ENCODE measurements around the gene CADM2.
"Not testable (repeated sequence)": the region's sequence is repeated elsewhere in the genome, so short reads cannot be mapped to it uniquely, and the experiment has no call there.

The CADM2 gene

DNA sequence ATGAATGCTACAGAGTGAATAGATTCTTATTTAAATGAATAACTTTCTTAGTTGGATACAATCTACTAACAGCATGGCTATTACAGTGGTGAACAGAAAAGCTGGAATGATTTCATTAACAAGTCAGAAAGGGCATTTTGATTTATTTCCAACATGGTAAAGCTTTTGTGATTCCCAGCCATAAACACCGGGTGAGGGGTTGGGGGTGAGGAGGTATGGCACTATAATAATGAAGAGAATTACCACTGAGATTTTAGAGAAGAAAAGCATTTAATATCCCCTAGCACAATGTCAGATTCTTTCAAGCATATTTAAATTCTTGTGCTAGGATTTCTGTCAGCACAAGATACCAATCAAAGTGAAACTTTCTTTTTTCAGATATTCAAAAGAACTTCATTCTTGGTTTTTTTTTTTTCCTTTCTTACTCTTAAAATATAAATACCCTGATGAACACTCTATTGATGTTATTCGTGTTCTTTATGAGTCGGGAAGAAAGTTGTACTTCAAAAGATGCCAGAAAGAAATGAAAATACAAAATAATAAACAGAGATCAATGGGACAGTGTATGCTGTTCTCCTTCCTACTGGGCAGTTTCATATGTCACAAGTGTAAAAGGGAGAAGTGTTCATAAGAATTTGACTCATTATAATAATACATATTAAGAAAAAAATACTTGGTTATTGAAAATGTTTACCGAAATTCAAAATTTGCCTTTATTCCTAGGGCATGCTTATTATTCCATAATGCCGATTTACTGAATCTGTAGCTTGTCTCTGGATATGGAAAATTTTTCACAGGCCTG is 522.8 kb downstream of the CADM2 start:
- no peak for DNase-seq (ENCODE audit: low spot score)

DNA sequence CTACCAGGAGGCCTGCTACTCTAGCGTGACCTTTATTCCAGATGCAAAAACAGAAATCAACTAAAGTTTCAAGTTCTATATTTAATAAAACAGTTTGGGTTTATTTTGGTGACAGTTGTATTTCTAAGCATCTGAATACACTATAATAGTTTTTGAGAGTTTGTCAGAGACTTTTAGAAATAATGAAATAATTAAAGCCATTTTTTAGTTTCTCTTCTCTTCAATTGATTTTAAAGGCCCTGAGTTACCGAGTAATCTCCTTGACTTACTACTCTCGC is 523.4 kb downstream of the CADM2 start:
- DNase-seq (ENCODE audit: low spot score): no peak

DNA sequence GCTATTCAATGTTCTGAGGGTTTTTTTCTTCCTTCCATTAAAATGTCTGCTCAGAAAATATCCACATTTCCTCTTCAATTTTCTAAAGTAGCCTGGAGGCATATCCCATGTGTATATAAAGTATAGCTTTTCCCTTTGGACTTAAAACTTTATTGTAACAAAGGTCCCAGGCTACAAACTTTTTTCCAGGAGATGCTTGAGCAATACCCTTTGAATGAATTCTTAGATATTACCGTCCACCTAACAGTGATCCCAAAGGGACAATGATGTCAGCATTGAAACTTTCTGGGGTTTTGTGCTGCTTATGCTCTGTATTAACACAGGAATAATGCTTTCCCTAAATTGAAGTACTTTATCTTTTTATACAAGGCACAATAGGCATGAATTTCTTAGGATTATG is 525.2 kb downstream of the CADM2 start:
- no peak for DNase-seq (ENCODE audit: low spot score)

DNA sequence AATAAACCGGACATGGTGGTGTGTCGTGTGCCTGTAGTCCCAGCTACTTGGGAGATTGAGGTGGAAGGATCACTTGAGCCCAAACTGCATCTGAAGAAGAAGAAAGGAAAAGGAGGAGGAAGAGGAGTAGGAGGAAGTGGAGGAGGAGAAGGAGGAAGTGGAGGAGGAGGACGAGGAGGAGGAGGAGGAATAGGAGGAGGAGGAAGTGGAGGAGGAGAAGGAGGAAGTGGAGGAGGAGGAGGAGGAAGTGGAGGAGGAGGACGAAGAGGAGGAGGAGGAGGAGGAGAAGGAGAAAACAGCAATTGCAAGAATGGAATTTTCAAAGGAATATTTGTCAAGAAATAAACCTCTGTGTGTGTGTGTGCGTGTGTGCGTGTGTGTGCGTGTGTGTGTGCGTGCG is 528.6 kb downstream of the CADM2 start:
- no peak for DNase-seq (ENCODE audit: low spot score)

DNA sequence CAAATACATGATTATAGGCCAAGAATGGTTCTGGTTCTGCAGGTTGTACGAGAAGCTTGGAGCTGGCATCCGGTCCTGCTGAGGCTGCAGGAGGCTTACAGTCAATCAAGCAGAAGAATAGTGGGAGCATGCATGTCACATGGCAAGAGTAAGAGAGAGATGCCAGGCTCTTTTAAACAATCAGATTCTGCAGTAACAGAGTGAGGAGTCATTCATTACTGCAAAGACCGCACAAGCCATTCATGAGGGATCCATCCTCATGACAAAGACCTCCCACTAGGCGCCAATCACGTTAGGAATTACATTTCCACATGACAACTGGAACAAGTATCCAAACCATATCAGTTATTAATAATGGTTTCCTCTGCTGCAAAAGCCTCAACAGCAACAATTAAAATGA is 536.8 kb downstream of the CADM2 start:
- DNase-seq (ENCODE audit: low spot score): no peak

DNA sequence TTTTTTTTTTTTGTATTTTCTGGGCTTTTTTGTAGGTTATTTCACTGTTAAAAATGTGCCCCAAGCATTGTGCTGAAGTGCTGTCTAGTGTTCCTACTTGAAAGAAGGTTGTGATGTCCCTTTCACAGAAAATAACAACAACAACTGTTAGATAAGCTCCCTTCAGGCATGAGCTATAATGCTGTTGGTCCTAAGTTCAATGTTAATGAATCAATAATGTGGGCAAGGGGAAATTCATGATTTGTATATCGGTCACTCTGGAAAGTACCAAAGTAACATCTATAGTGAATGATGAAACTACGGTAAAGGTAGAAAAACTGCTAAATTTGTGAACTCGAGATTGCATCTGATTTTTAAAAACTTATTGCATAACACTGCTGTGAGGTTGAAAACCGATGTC is 539.4 kb downstream of the CADM2 start:
- DNase-seq (ENCODE audit: low spot score): no peak

DNA sequence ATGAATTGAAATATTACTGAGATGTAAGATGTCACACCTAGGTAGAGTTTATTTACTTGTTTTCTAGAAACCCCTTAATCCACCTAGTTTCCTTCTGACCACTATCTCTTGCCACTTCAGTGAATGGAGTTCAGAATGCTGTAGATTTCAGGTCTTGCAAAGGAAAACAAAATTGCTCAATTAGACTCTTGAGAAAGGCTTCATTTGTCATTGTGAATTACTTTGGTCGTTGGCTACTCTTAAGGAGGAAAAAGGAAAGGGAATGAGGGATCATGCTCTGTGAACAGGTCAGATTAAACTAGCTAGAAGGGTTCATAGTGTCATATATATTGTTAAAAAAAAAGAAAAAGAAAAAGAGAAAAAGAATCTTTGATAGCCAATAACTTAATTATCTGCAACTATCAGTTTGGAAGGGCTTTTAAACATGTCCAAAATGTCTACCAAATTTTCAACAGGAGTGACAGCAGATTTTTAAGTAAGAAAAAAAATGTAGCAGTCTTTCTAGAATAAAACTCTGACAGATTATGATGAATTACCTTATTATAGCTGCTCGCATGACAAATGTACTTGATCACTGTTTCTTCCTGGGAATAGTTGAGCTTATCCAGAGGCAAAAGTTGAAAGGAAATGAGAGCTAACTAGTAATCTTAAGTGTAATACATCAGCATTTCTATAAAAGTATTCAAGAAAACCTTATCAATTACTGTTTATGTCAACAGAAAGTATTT is 543.5 kb downstream of the CADM2 start:
- no peak for DNase-seq (ENCODE audit: low spot score)

DNA sequence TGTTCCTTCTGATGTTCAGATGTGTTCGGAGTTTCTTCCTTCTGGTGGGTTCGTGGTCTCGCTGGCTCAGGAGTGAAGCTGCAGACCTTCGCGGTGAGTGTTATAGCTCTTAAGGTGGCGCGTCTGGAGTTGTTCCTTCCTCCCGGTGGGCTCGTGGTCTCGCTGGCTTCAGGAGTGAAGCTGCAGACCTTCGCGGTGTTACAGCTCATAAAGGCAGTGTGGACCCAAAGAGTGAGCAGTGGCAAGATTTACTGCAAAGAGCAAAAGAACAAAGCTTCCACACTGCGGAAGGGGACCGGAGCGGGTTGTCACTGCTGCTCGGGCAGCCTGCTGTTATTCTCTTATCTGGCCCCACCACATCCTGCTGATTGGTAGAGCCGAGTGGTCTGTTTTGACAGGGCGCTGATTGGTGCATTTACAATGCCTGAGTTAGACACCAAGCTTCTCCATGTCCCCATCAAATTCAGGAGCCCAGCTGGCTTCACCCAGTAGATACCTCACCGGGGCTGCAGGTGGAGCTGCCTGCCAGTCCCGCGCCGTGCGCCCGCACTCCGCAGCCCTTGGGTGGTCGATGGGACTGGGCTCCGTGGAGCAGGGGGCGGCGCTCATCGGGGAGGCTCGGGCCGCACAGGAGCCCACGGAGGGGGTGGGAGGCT is 545.5 kb downstream of the CADM2 start:
- not testable (repeated sequence) for DNase-seq (ENCODE audit: low spot score)

DNA sequence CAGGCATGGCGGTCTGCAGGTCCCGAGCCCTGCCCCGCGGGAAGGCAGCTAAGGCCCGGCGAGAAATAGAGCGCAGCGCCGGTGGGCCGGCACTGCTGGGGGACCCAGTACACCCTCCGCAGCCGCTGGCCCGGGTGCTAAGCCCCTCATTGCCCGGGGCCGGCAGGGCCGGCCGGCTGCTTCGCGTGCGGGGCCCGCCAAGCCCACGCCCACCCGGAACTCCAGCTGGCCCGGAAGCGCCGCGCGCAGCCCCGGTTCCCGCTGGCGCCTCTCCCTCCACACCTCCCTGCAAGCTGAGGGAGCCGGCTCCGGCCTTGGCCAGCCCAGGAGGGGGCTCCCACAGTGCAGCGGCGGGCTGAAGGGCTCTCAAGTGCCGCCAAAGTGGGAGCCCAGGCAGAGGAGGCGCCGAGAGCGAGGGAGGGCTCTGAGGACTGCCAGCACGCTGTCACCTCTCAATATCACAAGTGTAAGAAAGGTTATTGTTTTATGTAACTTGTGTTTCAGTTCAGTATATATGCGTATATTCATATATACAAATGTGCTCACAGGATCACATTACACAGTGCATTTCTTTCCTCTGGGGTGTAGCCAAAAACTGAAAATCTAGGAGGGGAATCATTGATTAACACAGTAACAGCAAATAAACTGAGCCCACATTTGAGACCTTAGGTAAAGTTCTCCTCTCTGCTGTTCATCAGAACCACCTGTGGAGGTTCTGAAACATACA is 546.2 kb downstream of the CADM2 start:
- not testable (repeated sequence) for DNase-seq (ENCODE audit: low spot score)

DNA sequence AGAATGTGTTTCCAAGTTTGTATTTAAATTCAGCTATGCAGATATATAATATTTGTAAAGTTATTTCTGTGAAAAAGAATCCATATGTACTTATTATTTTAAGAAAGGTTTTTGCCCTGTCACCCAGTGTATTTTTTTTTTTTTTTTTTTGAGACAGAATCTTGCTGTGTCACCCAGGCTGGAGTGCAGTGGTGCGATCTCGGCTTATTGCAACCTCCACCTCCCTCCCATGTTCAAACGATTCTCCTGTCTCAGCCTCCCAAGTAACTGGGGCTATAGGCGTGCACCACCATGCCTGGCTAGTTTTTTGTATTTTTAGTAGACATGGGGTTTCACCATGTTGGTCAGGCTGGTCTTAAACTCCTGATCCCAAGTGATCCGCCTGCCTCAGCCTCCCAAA is 548.3 kb downstream of the CADM2 start:
- DNase-seq (ENCODE audit: low spot score): not testable (repeated sequence)

DNA sequence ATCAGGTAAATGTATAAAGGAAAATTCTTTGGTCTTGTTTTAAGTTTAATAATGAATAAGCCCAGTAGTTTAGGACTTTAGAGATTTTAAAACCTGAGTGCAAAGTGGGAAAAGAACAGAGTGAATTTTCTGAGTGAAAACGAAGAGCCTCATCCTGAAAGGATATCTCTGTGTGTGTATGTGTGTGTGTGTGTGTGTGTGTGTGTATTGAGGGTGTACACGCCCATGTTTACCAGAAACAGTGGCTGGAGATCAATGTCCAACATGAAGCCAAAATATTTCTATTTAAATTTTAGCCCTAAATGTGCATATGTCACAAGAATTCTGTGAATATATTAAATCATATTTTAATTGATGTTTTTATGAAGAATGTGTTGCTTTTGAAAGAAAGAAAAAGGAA is 549.9 kb downstream of the CADM2 start:
- DNase-seq (ENCODE audit: low spot score): no peak

DNA sequence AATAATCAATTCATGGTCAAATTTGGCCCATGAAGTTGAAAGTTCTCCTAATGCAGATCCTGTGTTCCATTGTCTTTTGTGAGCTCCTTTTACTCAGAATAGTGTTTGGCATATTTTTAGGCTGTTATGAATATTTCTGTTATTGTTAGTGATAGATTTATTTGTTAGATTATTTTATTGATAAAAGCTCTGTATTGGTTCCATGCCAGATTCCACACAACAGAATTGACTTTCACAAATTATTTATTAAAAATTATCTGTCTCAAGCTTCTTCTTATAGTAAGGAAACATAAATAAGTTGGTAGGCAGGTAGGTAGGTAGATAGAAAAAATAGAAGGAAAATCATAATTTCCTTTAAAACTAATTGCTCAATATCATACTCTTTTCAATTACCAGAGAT is 557.4 kb downstream of the CADM2 start:
- no peak for DNase-seq (ENCODE audit: low spot score)

DNA sequence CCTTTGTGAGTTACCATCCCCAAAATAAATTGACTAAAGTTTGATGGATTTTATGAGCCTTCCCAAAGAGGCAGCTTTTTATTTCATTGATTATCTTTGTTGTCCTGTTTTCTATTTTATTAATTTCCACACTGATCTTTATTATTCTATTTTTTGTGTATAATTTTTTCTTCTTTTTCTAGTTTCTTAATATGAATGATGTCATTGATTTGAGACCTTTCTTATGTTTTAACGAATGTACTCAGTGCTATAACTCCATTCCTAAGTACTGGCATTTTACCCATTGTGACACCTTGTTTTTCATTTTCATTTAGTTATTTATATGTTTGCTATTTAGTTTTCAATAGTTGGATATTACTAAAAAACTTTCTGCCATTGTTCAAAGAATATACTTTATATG is 565.3 kb downstream of the CADM2 start:
- no peak for DNase-seq (ENCODE audit: low spot score)

DNA sequence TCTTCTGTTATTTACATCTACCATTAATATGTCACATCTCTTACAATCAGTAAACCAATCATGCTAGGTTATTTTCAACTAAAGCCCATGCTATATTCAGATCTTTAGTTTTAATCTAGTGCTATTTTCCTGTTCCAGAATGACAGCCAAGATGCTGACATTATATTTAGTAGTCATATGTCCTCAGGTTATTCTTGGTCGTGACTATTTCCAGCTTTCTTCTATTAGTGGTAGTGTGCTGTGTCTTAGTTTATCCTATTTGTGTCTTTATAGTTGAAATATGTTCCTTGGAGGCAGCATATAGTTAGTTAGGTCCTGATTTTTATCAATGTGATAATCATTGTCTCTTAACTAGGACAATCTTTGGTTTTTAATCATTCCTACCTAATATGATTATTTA is 566.5 kb downstream of the CADM2 start:
- DNase-seq (ENCODE audit: low spot score): no peak

DNA sequence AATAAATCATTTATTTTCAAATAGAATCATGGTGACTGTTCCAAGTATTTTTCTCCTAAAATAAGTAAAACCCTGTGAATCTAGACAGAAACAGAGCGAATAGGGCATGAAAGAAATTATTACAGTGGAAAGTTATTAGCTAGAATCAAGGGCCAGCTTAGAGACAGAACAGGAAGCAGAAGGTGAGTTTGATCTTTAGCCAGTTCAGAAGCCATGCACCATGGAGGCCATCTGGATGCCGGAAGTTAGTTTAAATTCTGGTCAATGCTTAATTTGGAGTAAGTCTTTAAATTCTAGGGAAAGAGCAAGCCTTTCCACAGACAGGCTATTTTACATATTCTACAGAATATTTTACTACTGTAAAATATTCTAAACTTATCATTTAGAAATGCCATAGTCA is 574.8 kb downstream of the CADM2 start:
- no peak for DNase-seq (ENCODE audit: low spot score)

DNA sequence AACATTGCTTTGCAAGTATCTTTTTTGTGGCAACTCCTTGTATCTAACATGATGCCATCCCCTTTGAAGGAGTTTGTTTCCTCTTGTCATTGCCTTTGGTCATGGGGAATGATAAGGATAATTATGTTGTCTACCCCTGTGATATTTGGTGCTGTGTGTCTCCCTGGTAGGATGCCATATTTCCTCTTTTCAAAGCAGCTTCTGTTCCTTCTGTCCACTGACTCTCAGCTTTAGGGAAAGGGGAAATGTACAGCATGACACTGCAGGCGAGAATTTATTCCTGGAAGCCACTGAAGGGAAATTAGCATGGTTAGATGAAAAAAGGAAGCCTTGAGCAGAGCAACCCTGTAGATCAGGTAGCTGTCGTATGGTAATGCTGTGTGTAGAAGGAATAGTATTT is 576.7 kb downstream of the CADM2 start:
- no peak for DNase-seq (ENCODE audit: low spot score)

DNA sequence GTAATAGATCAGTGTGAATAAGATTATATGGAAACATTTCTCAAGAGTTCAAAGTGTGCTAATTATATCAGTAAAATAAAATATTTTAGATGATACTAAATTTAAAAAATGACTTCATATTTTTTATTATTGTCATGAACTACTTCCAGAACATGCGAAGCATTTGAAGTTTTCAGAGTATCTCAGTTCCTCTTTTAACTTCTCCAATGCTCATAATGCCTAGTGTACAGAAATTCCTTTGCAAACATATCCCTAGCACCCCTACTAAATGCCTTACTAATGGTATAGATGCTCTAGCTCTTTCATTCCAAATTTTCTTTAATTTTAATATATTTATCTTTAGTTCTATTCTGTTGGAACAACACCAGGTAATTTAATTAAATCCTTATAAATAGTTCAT is 580.4 kb downstream of the CADM2 start:
- no peak for DNase-seq (ENCODE audit: low spot score)

DNA sequence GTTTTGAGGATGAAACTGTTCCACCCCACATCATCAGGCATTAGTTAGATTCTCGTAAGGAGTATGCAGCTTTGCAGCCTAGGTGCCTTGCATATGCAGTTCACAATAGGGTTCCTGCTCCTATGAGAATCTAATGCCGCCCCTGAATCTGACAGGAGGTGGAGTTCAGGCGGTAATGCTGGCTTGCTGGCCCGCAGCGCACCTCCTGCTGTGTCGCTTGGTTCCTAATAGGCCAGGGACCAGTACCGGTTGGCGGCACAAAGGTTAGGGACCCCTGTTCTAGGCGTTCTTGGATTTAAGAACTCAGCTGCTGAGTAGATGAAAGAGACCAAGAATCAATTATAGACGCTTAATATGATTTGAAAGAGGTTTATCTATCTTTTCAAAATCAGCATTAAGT is 595.4 kb downstream of the CADM2 start:
- no peak for DNase-seq (ENCODE audit: low spot score)

DNA sequence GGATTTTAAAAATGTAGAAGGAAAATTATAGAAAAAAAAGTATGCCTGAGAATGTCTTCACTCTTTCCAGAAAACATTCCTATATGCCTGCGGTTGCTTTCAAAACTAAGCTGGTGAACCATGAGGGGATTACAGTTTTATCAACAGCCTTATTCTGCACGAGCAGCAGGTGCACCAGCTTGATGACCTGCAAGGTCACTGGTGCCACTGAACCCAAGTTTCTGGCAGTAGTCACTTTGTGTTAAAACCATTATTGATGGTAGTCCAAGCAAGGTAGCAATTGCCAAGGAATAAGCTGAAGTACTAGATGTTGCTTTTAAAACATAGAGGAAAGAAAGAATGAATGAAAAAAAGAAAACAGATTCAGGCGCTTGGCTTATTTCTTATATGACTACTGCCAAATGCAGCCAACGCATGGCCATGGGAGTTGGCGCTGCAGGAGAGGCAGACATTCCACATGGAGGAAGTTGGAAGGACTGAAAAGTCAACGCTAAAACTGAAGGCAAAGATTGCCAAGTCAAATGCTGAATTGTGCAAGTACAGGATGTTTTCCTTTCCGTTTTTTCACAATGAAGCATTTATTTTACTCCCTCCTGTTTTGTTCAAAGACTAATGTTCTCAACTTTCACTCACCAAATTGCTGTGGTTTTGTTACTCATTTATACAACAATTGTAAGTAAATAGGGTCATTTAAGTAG is 601.4 kb downstream of the CADM2 start:
- no peak for DNase-seq (ENCODE audit: low spot score)

DNA sequence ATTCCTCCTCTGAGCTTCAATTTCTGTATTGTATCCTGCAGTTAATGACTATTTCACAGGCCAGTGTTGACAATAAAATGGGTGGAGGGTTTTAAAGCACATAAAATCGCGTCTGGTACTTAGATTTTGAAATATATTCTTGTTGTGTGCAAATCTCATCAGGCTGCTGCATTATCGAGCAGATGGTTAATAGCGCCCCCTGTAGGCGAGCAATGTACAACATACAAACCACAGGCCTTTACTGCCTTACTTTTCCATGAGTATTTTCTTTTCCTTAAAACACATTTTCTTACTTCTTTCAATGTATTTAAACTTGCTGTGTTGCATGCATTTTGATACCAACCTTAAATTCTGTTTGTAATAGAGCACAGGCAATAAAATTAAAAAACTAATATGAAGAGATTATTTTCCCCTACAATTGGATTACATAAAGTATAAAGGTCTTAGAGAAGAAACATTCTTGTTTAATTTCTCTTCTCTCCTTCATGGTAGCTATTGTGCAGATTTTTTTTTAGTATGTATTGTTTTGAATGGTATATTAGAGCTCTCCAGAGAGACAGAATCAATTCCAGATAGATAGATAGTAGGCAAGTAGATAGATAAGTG is 608.4 kb downstream of the CADM2 start:
- DNase-seq (ENCODE audit: low spot score): peak; percentile 12

DNA sequence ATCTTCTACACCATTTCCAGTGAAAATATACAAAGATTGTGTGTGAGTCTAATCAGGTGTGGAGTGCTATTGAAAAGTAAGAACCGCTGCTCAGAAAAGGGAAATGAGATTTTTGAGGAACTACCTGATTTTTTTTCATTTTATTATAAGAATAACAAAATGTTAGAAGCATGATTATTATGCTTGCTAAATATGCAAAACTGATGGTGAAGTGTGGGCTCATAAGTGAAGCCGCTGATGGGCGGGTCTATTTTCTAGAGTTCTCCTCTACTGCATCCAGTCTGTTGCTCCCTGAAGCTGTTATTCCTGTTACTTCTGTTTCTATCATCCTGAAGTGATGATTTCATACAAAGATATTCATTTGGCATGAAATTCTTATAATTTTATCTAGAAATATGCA is 612.0 kb downstream of the CADM2 start:
- DNase-seq (ENCODE audit: low spot score): no peak

DNA sequence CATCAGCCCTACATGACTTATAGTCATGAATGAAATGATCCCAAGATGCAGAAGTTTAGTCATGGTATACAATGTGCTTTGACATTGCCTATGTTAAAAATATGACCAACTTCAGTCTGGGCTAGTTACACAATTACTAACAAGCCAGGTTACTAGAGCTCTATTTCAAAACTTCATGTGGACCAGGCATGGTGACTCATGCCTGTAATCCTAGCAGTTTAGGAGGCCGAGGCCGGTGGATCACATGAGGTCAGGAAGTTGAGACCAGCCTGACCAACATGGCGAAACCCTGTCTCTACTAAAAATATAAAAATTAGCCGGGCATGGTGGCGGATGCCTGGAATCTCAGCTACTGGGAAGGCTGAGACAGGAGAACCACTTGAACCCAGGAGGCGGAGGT is 613.0 kb downstream of the CADM2 start:
- no peak for DNase-seq (ENCODE audit: low spot score)

All from hepatic stellate cell (primary cell).